ENCODE measurements around the gene RAET1E. TPM values are rescaled to one million over a fixed set of nuclear protein-coding genes. Genes with fewer than 3 reads are reported as not detected.

The RAET1E gene
- total RNA-seq, 1 experiment from 2014 or later = not detected

DNA sequence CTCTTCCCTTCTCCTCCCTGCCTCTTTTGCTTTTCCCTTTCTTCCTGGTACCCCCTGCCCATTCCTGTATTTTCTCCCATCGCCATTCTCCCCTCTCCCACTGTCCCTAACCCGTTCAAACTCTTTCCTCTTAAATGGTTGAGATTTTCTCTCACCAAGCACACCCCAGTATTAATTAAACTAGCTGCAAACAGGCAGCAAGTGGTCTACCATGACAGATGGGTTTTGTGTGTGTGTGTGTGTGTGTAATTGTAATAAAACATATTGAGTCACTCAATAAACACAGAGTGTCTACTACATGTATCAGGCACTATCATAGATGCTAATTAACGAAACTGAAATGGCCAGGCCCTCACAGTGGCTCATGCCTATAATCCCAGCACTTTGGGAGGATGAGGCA, 6.7 kb downstream of the RAET1E start:
- TF ChIP-seq CTCF (IDR thresholded peaks at IDR 0.05; ENCODE audit: insufficient read depth in 1 of 2, low read depth in 1 of 2, low read length in 1 of 2, severe bottlenecking in 1 of 2, unreplicated experiment in 1 of 2) = no peak
- Mint-ChIP-seq H3K27me3 (ENCODE audit: insufficient read depth, unreplicated experiment) (peaks cover 11% of the 10 kb centered on the region), H3K4me3 (ENCODE audit: unreplicated experiment) (no peak overlapping the region), H3K4me1 (ENCODE audit: low read depth, unreplicated experiment) (no peaks in the 10 kb centered on the region), H3K27ac (ENCODE audit: unreplicated experiment) (no peak overlapping the region), H3K36me3 (ENCODE audit: insufficient read depth, unreplicated experiment) (no peaks in the 10 kb centered on the region), H3K9me3 (ENCODE audit: unreplicated experiment) (no peaks in the 10 kb centered on the region)
- H3K4me1 ChIP-seq = no peaks in the 10 kb centered on the region
- intact Hi-C loops (cut with micrococcal nuclease; ENCODE audit: unreplicated experiment) = no loop called here
- H3K9me3 ChIP-seq = no peaks in the 10 kb centered on the region
- POLR2A ChIA-PET = no interaction called here
- CTCF ChIA-PET = no interaction called here
- no peaks in the 10 kb centered on the region for H3K36me3 ChIP-seq (ENCODE audit: control insufficient read depth, insufficient read depth, low read length)
- BruUV-seq (replicated peaks) = no TSS peak
- no peaks in the 10 kb centered on the region for H3K27me3 ChIP-seq (replicated peaks; ENCODE audit: control insufficient read depth, insufficient read depth, low read length)
- DNase-seq = no peak
- no peak overlapping the region for H3K4me3 ChIP-seq (ENCODE audit: low read depth, low read length)

DNA sequence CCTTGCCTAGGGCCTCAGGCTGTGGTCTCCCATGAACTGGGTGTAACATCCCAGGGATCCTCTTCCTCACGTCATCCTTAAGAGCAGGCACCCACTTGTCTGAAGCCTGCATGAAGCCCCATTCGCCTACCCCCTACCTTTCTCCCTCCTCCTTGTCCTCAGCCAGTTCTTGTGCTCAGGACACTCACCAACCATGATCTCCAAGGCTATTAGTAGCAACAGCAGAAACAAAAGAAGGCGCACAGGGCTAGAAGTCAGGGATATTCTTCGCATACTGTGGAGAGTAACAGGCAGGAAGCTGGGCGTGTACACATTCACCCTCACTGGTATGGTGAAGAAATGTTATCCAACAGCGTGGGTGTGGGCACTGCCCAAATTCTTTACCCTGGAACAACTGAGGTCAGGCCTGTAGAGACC, 7.3 kb downstream of the RAET1E start:
- POLR2A ChIA-PET = no interaction called here
- BruUV-seq (replicated peaks) = no TSS peak
- intact Hi-C loops (cut with micrococcal nuclease; ENCODE audit: unreplicated experiment) = no loop called here
- H3K9me3 ChIP-seq = no peaks in the 10 kb centered on the region
- no peaks in the 10 kb centered on the region for H3K36me3 ChIP-seq (ENCODE audit: control insufficient read depth, insufficient read depth, low read length)
- TF ChIP-seq CTCF (IDR thresholded peaks at IDR 0.05; ENCODE audit: insufficient read depth in 1 of 2, low read depth in 1 of 2, low read length in 1 of 2, severe bottlenecking in 1 of 2, unreplicated experiment in 1 of 2) = no peak
- H3K4me1 ChIP-seq = no peaks in the 10 kb centered on the region
- peaks cover 11% of the 10 kb centered on the region for H3K27me3 Mint-ChIP-seq (ENCODE audit: insufficient read depth, unreplicated experiment)
- H3K9me3 Mint-ChIP-seq (ENCODE audit: unreplicated experiment) = no peaks in the 10 kb centered on the region
- DNase-seq = no peak
- CTCF ChIA-PET = interaction anchor here (0.6 kb wide), 1 partner anchor 1357 kb away, joined by 3 read pairs; no protein-coding TSS in a partner anchor
- no peaks in the 10 kb centered on the region for H3K27me3 ChIP-seq (replicated peaks; ENCODE audit: control insufficient read depth, insufficient read depth, low read length)
- no peaks in the 10 kb centered on the region for H3K36me3 Mint-ChIP-seq (ENCODE audit: insufficient read depth, unreplicated experiment)
- H3K27ac Mint-ChIP-seq (ENCODE audit: unreplicated experiment) = no peak overlapping the region
- no peak overlapping the region for H3K4me3 Mint-ChIP-seq (ENCODE audit: unreplicated experiment)
- H3K4me3 ChIP-seq (ENCODE audit: low read depth, low read length) = no peak overlapping the region
- H3K4me1 Mint-ChIP-seq (ENCODE audit: low read depth, unreplicated experiment) = no peaks in the 10 kb centered on the region

DNA sequence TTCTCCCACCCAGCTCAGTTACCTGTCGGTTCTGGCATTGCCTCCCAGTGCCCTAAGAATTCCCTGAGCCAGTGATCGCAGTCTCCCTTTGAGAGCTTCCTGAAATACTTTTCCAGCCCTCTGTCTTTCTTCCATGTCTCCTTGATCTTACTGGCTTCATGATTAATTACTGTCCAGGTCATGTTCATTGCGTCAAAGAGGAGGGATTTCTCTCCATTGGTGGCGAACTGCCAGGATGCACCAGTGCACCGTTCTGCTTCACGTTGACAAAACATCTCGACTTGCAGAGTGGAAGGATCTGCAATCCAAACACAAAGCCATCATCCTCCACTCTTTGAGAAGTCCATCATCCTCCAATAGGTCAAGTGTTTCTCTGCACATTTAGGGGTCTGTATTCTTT, 8.6 kb downstream of the RAET1E start:
- POLR2A ChIA-PET = no interaction called here
- H3K4me3 ChIP-seq (ENCODE audit: low read depth, low read length) = no peak overlapping the region
- no peaks in the 10 kb centered on the region for H3K27me3 ChIP-seq (replicated peaks; ENCODE audit: control insufficient read depth, insufficient read depth, low read length)
- no peaks in the 10 kb centered on the region for H3K4me1 ChIP-seq
- peaks cover 8% of the 10 kb centered on the region for H3K27me3 Mint-ChIP-seq (ENCODE audit: insufficient read depth, unreplicated experiment)
- BruUV-seq (replicated peaks) = no TSS peak
- H3K4me3 Mint-ChIP-seq (ENCODE audit: unreplicated experiment) = no peak overlapping the region
- H3K9me3 Mint-ChIP-seq (ENCODE audit: unreplicated experiment) = no peaks in the 10 kb centered on the region
- no peaks in the 10 kb centered on the region for H3K36me3 Mint-ChIP-seq (ENCODE audit: insufficient read depth, unreplicated experiment)
- no peaks in the 10 kb centered on the region for H3K9me3 ChIP-seq
- intact Hi-C loops (cut with micrococcal nuclease; ENCODE audit: unreplicated experiment) = no loop called here
- CTCF ChIA-PET = no interaction called here
- no peaks in the 10 kb centered on the region for H3K36me3 ChIP-seq (ENCODE audit: control insufficient read depth, insufficient read depth, low read length)
- no peak for TF ChIP-seq CTCF (IDR thresholded peaks at IDR 0.05; ENCODE audit: insufficient read depth in 1 of 2, low read depth in 1 of 2, low read length in 1 of 2, severe bottlenecking in 1 of 2, unreplicated experiment in 1 of 2)
- H3K4me1 Mint-ChIP-seq (ENCODE audit: low read depth, unreplicated experiment) = no peaks in the 10 kb centered on the region
- no peak for DNase-seq
- H3K27ac Mint-ChIP-seq (ENCODE audit: unreplicated experiment) = no peak overlapping the region

All from Caco-2 (cell line).